ENCODE results near the gene CSK.
A peak's percentile ranks its signal among the peaks of the same experiment; 100 is the strongest.

CSK gene

GRCh38 chr15:74788042-74788682 is 6.3 kb downstream of the CSK start:
- no peak for DNase-seq

- peak; percentile 54 for DNase-seq
These were observed 6.8 kb downstream of the CSK start for GRCh38 chr15:74788683-74789151.

- DNase-seq = no peak
These were observed 7.3 kb downstream of the CSK start for GRCh38 chr15:74789171-74789631.

DNA sequence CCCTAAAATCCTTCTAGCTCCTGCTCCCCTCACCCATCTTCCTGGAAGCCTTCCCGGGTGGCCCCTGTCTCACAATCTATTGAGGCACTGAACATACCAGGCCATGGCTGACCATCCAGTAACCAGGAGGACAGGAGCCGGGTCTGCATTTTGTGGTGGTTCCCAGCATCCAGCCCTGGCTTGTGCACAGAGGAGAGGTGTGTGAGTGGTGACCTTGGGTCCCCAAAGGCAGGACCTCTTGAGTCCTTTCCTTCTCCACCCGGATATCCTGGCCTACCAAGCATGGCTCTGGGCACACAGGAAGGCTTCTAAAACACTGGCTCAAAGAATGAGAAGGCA is 7.8 kb downstream of the CSK start:
- no peak for DNase-seq

DNA sequence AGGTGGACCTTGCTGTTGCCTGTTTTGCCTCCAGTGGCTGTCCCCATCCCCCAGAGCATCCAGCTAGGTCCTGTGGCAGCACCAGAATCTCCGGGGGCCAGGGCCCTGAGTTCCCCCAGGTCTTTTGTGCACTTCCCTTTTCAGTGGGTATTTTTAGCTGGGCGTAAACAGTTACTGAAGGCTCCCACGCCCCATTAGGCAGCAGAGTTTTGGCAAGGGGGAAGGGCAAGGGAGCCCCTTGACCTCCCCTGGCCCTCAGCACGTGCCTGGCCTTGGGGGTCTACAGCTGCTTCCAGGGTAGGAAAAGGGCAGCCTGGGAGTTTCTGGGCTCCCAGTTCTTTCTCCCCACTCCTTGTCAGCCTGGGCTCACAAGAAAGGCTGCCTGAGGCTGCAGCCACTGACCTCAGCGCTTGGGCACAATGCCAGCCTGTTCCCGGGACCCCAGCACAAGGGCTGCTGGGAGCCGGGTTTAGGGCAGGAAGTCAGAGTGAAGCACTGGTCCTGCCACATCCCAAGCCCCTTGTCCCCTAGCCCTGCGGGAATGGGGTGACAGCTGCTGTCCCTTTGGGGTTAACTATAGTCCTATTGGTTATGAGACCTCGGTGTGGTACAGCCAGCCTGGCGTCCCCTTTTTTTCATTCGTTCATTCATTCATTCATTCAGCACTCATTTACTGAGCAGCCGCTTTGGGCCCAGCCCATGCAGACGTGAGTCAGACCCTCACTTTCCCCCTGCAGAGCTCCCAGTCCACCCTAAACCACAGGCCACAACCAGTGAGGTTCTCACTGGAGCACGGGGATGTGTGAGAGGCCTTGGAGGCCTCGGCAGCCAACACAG is 8.4 kb downstream of the CSK start:
- no peak for DNase-seq

DNA sequence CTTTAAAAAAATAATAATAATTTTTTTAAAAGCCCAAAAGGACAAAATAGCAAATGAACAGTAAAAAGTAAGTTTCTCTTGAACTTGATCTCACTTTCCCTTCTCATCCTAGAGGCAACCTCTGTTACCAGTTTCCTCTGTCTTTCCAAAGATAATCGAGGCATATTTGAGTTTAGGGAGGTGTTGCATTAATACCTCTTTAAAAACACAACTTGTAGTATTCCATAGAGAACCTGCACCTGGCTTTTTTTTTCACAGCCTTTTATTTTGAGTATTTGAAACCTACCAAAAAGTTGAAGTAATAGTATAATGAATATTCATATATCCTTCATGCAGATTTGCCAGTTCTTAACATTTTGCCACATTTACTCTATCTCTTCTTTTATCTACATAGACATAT is 9.1 kb downstream of the CSK start:
- no peak for DNase-seq

GRCh38 chr15:74791667-74792066 is 9.8 kb downstream of the CSK start:
- DNase-seq = no peak

GRCh38 chr15:74792227-74793016 is 10.5 kb downstream of the CSK start:
- DNase-seq = no peak

DNA sequence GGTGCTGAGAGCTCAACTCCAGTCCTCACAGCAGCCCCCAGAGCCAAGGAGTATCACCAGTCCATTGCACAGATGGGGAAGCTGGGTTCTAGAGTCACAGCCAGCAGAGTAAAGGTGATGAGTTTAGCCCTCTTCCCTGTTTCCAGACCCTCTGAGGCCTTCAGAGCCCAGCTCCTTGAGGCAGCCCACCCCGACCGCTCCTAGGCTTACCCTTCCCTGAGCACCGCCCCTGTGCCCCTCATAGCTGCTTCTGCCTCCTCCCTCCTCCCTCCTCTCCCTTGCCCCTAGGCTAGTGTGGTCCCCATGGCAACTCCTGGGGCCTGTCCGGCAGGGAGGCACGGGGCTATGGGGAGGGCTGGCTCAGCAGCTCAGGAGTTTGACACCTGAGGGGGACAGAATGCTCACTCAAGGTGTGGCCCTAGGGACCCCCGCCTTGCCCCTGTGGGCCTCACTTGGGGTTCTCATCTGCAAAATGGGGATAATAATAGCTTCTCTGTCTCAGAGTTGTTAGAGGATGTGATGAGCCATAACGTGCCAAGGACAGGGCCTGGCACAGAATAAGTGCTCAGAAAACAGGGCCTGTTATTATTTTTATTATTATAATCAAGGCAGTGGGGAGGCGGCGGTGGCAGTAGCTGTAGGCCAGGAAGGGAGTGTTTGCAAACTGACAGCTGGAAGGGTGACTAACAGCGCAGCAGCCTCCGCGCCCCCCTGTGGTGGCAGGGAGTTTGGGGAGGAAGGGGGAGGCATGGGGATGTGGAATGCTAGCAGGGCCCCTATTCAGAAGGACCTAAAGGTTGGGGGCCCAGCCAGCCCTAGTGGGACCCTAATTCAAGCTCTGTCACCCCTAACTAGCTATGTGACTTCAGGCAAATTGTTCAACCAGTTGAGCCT is 11.5 kb downstream of the CSK start:
- DNase-seq = peak; percentile 67

DNA sequence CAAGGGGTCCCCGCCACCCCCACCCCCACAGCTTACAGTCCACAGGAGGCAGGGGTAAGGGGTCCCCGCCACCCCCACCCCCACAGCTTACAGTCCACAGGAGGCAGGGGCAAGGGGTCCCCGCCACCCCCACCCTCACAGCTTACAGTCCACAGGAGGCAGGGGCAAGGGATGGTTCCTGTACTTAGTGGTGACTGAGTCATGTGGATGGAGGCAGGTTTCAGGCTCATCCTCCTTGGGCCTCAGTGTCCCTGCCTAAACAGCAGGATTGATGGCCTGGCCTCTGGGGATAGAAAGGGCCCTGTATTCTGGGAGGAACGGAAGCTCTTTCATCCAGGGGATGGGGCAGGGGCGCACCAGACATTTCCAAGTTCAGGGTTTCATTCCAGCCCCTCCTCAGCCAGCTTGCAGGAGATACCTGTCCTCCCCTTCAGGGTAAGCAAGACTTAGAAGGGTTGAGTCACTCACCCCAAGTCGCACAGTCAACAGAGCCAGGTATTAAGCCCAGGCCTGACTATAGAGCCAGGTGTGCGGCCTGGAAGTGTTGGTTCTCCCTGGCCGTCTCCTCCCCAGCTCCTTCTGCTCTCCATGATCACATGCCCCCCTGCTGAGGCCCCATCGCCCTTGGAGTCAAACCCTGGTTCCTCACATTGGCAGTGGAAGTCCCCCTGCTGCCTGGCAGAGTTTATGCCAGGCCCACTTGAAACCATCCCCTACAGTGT is 12.5 kb downstream of the CSK start:
- DNase-seq = no peak

GRCh38 chr15:74794970-74795349 is 13.1 kb downstream of the CSK start:
- DNase-seq = no peak

GRCh38 chr15:74795966-74796625 is 14.2 kb downstream of the CSK start:
- no peak for DNase-seq

- no peak for DNase-seq
These were observed 16.7 kb downstream of the CSK start for GRCh38 chr15:74798388-74799254.

- DNase-seq = no peak
These were observed 17.5 kb downstream of the CSK start for GRCh38 chr15:74799255-74799855.

DNA sequence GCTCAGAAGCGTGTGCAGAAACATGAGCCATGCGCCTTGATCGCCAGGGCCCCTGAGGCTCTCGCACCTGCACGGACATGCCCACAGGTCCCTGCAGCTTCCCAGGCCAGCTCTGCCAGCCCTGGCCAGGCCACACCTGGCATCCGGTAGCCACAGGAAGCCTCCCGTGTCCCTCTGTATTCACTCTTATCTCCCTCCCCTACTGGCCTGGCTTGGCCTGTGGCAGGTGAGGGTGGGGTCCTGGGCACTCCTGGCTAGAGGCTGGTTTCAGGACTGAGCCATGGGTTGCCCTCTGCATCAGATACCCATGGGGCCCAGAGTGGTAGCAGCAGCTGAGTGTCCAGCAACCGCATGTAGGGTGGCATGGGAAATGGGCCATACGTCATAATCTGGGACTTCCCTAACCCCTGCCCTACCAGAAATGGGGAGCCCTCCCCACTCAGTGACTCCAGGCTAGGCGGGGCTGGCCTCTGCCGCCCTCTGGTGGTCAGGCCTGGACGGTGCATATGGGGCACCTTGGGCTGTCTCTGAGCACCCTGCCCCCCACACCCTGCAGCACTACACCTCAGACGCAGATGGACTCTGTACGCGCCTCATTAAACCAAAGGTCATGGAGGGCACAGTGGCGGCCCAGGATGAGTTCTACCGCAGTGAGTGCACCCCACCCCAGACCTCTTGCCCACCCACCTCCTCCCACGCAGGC is 18.1 kb downstream of the CSK start:
- peak; percentile 76 for DNase-seq

DNA sequence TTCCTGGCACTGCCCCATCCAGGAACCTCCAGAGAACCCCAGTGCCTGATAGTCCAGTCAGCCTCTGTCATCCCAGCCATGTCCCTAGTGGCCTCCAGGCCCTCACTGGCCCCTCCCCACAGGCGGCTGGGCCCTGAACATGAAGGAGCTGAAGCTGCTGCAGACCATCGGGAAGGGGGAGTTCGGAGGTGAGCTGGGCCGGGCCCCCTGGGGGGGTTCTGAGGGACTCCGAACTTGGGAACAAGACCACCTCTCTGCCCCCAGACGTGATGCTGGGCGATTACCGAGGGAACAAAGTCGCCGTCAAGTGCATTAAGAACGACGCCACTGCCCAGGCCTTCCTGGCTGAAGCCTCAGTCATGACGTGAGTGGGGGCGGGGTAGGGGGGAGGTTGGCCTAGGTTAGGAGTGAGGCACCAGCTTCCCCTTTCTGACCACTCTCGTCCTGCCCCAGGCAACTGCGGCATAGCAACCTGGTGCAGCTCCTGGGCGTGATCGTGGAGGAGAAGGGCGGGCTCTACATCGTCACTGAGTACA is 18.7 kb downstream of the CSK start:
- no peak for DNase-seq

- no peak for DNase-seq
These were observed 19.6 kb downstream of the CSK start for GRCh38 chr15:74801311-74801997.

DNA sequence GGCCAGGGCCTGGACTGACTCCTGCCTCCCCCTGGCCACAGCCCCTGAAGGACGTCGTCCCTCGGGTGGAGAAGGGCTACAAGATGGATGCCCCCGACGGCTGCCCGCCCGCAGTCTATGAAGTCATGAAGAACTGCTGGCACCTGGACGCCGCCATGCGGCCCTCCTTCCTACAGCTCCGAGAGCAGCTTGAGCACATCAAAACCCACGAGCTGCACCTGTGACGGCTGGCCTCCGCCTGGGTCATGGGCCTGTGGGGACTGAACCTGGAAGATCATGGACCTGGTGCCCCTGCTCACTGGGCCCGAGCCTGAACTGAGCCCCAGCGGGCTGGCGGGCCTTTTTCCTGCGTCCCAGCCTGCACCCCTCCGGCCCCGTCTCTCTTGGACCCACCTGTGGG is 20.4 kb downstream of the CSK start:
- DNase-seq = no peak

Data from activated effector memory CD4-positive, alpha-beta T cell treated with Interleukin-2 at 50 U/mL for 16 hours (primary cell).